K562 (cell line): Measurements from ENCODE around the gene RIMS3. TPM values are rescaled to one million over a fixed set of nuclear protein-coding genes. Genes with fewer than 3 reads are reported as not detected.

Experiments used
- ARID1B ChIP-seq: fragments of 450-650 bp; IDR thresholded peaks from 2 replicates; pipeline ENCODE4 v1.6.1; 2016; ENCODE audit warnings: antibody characterized with exemption, mild to moderate bottlenecking, inconsistent platforms
- ATF7 ChIP-seq: fragments of 450-650 bp; IDR thresholded peaks from 2 replicates; pipeline ENCODE4 v1.7.1; 2014; ENCODE audit warnings: mild to moderate bottlenecking, moderate library complexity
- C11orf30 ChIP-seq: fragments of 450-650 bp; IDR thresholded peaks from 2 replicates; pipeline ENCODE4 v1.6.1; 2016; ENCODE audit warnings: low read depth, mild to moderate bottlenecking
- FOSL1 ChIP-seq: fragments of 200-800 bp; sonication (Bioruptor generic); conservative IDR thresholded peaks from 2 replicates; pipeline ENCODE4 v1.6.1; 2016; ENCODE audit warnings: missing genetic modification characterization, missing compliant biosample characterization
- GATAD2B ChIP-seq: fragments of 450-650 bp; IDR thresholded peaks from 2 replicates; pipeline ENCODE4 v1.6.1; 2017; ENCODE audit warnings: mild to moderate bottlenecking, borderline replicate concordance
- HNRNPL ChIP-seq: fragments of 200-400 bp; formaldehyde crosslinking; IDR thresholded peaks from 2 replicates; pipeline ENCODE4 v1.6.1; 2017; ENCODE audit warnings: low read depth, mild to moderate bottlenecking, low read length
- MECOM ChIP-seq: fragments of 250-450 bp; sonication (Bioruptor Pico); IDR thresholded peaks from 2 replicates; pipeline ENCODE4 v1.8.0; 2022; ENCODE audit warnings: inconsistent platforms
- MTA1 ChIP-seq: fragments of 450-650 bp; IDR thresholded peaks from 2 replicates; pipeline ENCODE4 v1.6.1; 2017; ENCODE audit warnings: borderline replicate concordance
- NR2C1 ChIP-seq, 2 experiments: fragments of 450-650 bp; IDR thresholded peaks; 2 replicates each; pipeline ENCODE4 v1.6.1; 2017; ENCODE audit warnings: mild to moderate bottlenecking in 2 of 2, antibody characterized with exemption in 1 of 2, inconsistent platforms in 1 of 2, missing compliant biosample characterization in 1 of 2, missing genetic modification characterization in 1 of 2
- RBBP5 ChIP-seq: fragments of 200-600 bp; sonication (generic); IDR thresholded peaks from 2 replicates; pipeline ENCODE4 v1.6.1; 2012; ENCODE audit warnings: borderline replicate concordance, mild to moderate bottlenecking, low read length, control low read depth, inconsistent platforms; ENCODE audit not compliant: insufficient read depth, poor library complexity, severe bottlenecking
- RBM17 ChIP-seq: fragments of 200-400 bp; formaldehyde crosslinking; IDR thresholded peaks from 2 replicates; pipeline ENCODE4 v1.6.1; 2017; ENCODE audit warnings: low read depth, mild to moderate bottlenecking, low read length, borderline replicate concordance
- RCOR1 ChIP-seq, 2 experiments: IDR thresholded peaks; 2 replicates each; pipeline ENCODE4 v1.6.1; 2012; ENCODE audit warnings: low read depth in 2 of 2, low read length in 2 of 2, borderline replicate concordance in 1 of 2, improper control_type of control experiment in 1 of 2
- RFX1 ChIP-seq: fragments of 450-650 bp; IDR thresholded peaks from 2 replicates; pipeline ENCODE4 v1.6.1; 2016; ENCODE audit warnings: mild to moderate bottlenecking, moderate library complexity
- ZFP36 ChIP-seq: fragments of 150-350 bp; IDR thresholded peaks from 2 replicates; pipeline ENCODE4 v1.6.1; 2018; ENCODE audit warnings: low read length, low read depth; ENCODE audit not compliant: partially characterized antibody
- ZNF41 ChIP-seq: fragments of 250-450 bp; sonication (Bioruptor Pico); conservative IDR thresholded peaks from 2 replicates; pipeline ENCODE4 v1.4.0; 2020; ENCODE audit warnings: mild to moderate bottlenecking
- polyA plus RNA-seq, 8 experiments: library from polyadenylated mRNA; depleted of rRNA in 4 of 8; stranded (reverse) in 5 of 8; unstranded in 3 of 8; fragments of >200 nt; fragmentation: Nextera tagmentation in 2 of 8; fragmentation: Illumina TruSeq in 1 of 8; extraction: Ambion mirVana in 2 of 8; extraction: Trizol in 1 of 8; gene quantifications; 2 replicates each; pipeline versions ENCODE4 v1.2.1 to v1.2.3, GENCODE V29; 2011 to 2014; ENCODE audit warnings: inconsistent platforms in 1 of 8, missing spikeins in 1 of 8
- total RNA-seq, 7 experiments: library from RNA; depleted of rRNA in 6 of 7; stranded (reverse); fragments of >200 nt in 6 of 7; fragmentation: Illumina TruSeq in 2 of 7; extraction: Trizol in 2 of 7; gene quantifications; 2 replicates each; pipeline versions ENCODE4 v1.2.1 to v1.2.3, GENCODE V29; 2011 to 2021; ENCODE audit warnings: low replicate concordance in 1 of 7
- TF ChIP-seq, protein P1 (sequence below): IDR thresholded peaks from 2 replicates; pipeline ENCODE4 v1.6.1; 2012; ENCODE audit warnings: low read depth, low read length, improper control_type of control experiment, borderline replicate concordance
- TF ChIP-seq, protein P2 (sequence below), 3 experiments: fragments of 200-800 bp in 1 of 3; sonication (Bioruptor generic) in 1 of 3; sonication (generic) in 1 of 3; formaldehyde crosslinking in 1 of 3; IDR thresholded peaks; 2 replicates each; pipeline versions ENCODE4 v1.6.1 to v1.8.0; 2016 to 2022; ENCODE audit warnings: mild to moderate bottlenecking in 2 of 3, missing compliant biosample characterization in 2 of 3, missing genetic modification characterization in 2 of 3, missing genetic modification reagents in 1 of 3
- TF ChIP-seq, protein P3 (sequence below): fragments of 450-650 bp; formaldehyde crosslinking; IDR thresholded peaks from 2 replicates; pipeline ENCODE4 v1.4.0; 2020; ENCODE audit warnings: mild to moderate bottlenecking, mixed read lengths
- TF ChIP-seq, protein P4 (sequence below): sonication (generic); formaldehyde crosslinking; IDR thresholded peaks from 2 replicates; pipeline ENCODE4 v1.9.0; 2022; ENCODE audit warnings: mild to moderate bottlenecking, missing genetic modification reagents

RIMS3 gene
- total and polyA plus RNA-seq, 9 of the 15 experiments (the other 6 are each of a cell fraction or from before 2014, with no cell fraction given): 0.06 to 1.2 (median 0.59) TPM

DNA sequence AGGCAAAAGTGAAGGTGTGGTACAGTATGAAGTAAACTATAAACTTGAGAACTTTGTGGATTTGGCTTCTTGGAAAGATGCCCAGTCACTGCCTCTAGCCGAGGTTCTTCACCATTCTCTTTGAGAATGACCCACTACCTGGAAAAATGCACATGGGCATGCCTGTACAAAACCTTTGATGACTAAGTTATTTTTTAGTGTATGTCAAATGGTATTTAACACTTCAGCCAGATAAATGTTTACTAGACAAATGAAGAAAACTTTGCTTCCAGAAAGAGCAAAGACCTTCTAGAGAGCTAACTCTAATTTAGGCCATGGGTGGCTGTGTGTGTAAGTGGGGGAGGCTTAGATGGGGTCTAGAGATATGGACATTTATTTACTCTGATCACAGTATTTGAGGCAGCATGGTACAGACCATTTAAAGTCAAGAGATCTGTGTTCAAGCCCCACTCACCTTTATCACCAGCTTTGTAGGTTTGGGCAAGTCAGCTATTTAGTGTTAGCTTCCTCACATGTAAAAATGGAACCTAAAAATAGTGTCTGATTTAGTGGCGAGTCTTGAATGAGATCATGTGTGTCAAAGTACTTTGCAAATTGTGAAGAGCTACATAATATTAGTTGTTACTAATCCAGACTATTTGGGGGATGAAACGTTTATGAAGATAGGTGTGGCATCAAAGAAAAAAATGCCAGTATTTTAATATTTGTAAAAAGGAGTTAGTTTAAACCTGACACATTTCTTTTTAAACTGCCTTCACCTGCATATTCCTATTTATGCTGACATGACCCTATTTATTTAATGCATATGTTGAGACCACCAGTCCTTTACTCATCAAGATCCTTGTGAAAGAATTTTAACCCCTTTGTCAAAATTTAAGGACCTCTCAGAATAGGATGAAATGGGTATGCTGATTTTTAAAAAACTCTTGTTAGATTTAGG lies 46.3 kb upstream of the RIMS3 start (continued):
- TF ChIP-seq FOSL1 (tag) (no peak), ZFP36 (no peak), RFX1 (0 out of 2 replicates have a peak, but pooled peaks have one; percentile 8), MTA1 (no peak; the same call in 1 of the 2 replicates), NR2C1 (IDR thresholded peaks at IDR 0.05) (no peak), NR2C1 (tag; IDR thresholded peaks at IDR 0.05) (no peak), RBM17 (no peak), ARID1B (peak; percentile 64), MECOM (CRISPR knock-in tag) (no peak), GATAD2B (0 out of 2 replicates have a peak, but pooled peaks have one; percentile 25), RBBP5 (no peak), HNRNPL (no peak), C11orf30 (peak; percentile 81), RCOR1 (IDR thresholded peaks at IDR 0.05; ENCODE audit: borderline replicate concordance in 1 of 2, low read depth in 2 of 2, low read length in 2 of 2) (0 out of 4 replicates have a peak, but pooled peaks of 1 of the 2 experiments have one; percentile 6), ATF7 (peak; percentile 35; the same call in 1 of the 2 replicates), ZNF41 (CRISPR knock-in tag) (no peak)
- TF ChIP-seq, protein P1, sequence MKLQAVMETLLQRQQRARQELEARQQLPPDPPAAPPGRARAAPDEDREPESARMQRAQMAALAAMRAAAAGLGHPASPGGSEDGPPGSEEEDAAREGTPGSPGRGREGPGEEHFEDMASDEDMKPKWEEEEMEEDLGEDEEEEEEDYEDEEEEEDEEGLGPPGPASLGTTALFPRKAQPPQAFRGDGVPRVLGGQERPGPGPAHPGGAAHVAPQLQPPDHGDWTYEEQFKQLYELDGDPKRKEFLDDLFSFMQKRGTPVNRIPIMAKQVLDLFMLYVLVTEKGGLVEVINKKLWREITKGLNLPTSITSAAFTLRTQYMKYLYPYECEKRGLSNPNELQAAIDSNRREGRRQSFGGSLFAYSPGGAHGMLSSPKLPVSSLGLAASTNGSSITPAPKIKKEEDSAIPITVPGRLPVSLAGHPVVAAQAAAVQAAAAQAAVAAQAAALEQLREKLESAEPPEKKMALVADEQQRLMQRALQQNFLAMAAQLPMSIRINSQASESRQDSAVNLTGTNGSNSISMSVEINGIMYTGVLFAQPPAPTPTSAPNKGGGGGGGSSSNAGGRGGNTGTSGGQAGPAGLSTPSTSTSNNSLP: peak; percentile 24; the same call in 1 of the 2 replicates
- TF ChIP-seq, protein P2, sequence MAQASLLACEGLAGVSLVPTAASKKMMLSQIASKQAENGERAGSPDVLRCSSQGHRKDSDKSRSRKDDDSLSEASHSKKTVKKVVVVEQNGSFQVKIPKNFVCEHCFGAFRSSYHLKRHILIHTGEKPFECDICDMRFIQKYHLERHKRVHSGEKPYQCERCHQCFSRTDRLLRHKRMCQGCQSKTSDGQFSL (CRISPR knock-in tag; IDR thresholded peaks at IDR 0.05): peak; percentile 39; the same call in 1 of the 2 replicates
- TF ChIP-seq, protein P2 (tag; IDR thresholded peaks at IDR 0.05): 0 out of 4 replicates have a peak, but pooled peaks of 1 of the 2 experiments have one; percentile 12
- TF ChIP-seq, protein P3, sequence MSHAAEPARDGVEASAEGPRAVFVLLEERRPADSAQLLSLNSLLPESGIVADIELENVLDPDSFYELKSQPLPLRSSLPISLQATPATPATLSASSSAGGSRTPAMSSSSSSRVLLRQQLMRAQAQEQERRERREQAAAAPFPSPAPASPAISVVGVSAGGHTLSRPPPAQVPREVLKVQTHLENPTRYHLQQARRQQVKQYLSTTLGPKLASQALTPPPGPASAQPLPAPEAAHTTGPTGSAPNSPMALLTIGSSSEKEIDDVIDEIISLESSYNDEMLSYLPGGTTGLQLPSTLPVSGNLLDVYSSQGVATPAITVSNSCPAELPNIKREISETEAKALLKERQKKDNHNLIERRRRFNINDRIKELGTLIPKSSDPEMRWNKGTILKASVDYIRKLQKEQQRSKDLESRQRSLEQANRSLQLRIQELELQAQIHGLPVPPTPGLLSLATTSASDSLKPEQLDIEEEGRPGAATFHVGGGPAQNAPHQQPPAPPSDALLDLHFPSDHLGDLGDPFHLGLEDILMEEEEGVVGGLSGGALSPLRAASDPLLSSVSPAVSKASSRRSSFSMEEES (CRISPR knock-in tag): no peak
- TF ChIP-seq, protein P4, sequence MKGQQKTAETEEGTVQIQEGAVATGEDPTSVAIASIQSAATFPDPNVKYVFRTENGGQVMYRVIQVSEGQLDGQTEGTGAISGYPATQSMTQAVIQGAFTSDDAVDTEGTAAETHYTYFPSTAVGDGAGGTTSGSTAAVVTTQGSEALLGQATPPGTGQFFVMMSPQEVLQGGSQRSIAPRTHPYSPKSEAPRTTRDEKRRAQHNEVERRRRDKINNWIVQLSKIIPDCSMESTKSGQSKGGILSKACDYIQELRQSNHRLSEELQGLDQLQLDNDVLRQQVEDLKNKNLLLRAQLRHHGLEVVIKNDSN (CRISPR knock-in tag): no peak
